Spleen (tissue), 7 donors: ENCODE data around the gene CFAP20DC.

Source experiments
- CTCF ChIP-seq, 11 experiments: fragments of 200-600 bp in 7 of 11; fragments of 450-650 bp in 4 of 11; sonication (generic) in 4 of 11; IDR thresholded peaks in 8 of 11; conservative IDR thresholded peaks in 3 of 11; 1 replicate in 7 of 11; 2 replicates in 4 of 11; pipeline versions ENCODE4 v1.4.0 to v1.8.0; 2016 to 2021; ENCODE audit warnings: antibody characterized with exemption in 11 of 11, inconsistent platforms in 4 of 11, mild to moderate bottlenecking in 1 of 11
- POLR2A ChIP-seq, 3 donors: fragments of 450-650 bp; IDR thresholded peaks; one replicate each; pipeline ENCODE4 v1.5.1; 2017; ENCODE audit warnings: antibody characterized with exemption in 3 of 3, mild to moderate bottlenecking in 1 of 3
- POLR2AphosphoS5 ChIP-seq, 3 donors: sonication (generic); formaldehyde crosslinking; IDR thresholded peaks; one replicate each; pipeline ENCODE4 v1.5.1; 2017; ENCODE audit warnings: antibody characterized with exemption in 3 of 3
- donor health status: DM: no; HTN: no; CAD: no; lungs with moderate emphysema.
- donor health status: DM: no; HTN: no; CAD: no.
- donor health status: DM: no; HTN: no; CAD: no.

GRCh38 chr3:58996730-58997129 is 53.1 kb downstream of the CFAP20DC start:
- TF ChIP-seq CTCF (IDR thresholded peaks at IDR 0.05 in 8 of 11, conservative IDR thresholded peaks at IDR 0.05 in 3 of 11) (no peak), POLR2A (IDR thresholded peaks at IDR 0.05) (no peak), POLR2AphosphoS5 (IDR thresholded peaks at IDR 0.05) (no peak)
